ENCODE measurements around the gene DOCK6. TPM values are rescaled to one million over a fixed set of nuclear protein-coding genes. Genes with fewer than 3 reads are reported as not detected.

DOCK6 gene
- total and polyA plus RNA-seq, 2 donors: 3.9 to 20.8 TPM

DNA sequence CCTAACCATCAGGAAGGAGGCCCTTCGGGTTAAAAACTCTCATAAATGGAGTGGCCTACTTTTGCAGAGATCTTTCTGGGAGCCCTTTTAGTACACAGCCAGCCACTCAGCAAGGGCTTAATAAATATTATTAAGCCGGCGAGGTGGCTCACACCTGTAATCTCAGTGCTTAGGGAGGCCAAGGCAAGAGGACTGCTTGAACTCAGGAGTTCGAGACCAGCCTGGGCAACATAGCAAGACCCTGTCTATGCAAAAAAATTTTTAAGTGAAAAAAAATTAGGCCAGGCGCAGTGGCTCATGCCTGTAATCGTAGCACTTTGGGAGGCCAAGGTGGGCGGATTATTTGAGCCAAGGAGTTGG, 64.2 kb downstream of the DOCK6 start:
- H3K4me3 ChIP-seq (ENCODE audit: low read length in 2 of 2): peak overlapping the region; percentile 43 to 79
- H3K27ac ChIP-seq (ENCODE audit: low read depth in 1 of 2, low read length in 1 of 2): no peak overlapping the region
- peaks cover 0 to 6% of the 10 kb centered on the region in 2 donors for H3K9me3 ChIP-seq (ENCODE audit: control insufficient read depth in 2 of 2, insufficient read depth in 1 of 2, low read length in 1 of 2)
- peaks cover 10 to 27% of the 10 kb centered on the region in 2 donors for H3K4me1 ChIP-seq (ENCODE audit: control insufficient read depth in 2 of 2, insufficient read depth in 2 of 2, low read length in 2 of 2)
- peaks cover 4 to 30% of the 10 kb centered on the region in 2 donors for H3K27me3 ChIP-seq (ENCODE audit: control insufficient read depth in 2 of 2, insufficient read depth in 1 of 2, low read length in 1 of 2)
- WGBS: 79% methylated on average over 7 of the region's 7 CpGs
- no peak for DNase-seq (ENCODE audit: low read depth in 6 of 9, low spot score in 9 of 9)
- H3K36me3 ChIP-seq (ENCODE audit: control insufficient read depth in 2 of 2, insufficient read depth in 2 of 2, low read length in 1 of 2): peaks cover 0 to 3% of the 10 kb centered on the region in 2 donors

DNA sequence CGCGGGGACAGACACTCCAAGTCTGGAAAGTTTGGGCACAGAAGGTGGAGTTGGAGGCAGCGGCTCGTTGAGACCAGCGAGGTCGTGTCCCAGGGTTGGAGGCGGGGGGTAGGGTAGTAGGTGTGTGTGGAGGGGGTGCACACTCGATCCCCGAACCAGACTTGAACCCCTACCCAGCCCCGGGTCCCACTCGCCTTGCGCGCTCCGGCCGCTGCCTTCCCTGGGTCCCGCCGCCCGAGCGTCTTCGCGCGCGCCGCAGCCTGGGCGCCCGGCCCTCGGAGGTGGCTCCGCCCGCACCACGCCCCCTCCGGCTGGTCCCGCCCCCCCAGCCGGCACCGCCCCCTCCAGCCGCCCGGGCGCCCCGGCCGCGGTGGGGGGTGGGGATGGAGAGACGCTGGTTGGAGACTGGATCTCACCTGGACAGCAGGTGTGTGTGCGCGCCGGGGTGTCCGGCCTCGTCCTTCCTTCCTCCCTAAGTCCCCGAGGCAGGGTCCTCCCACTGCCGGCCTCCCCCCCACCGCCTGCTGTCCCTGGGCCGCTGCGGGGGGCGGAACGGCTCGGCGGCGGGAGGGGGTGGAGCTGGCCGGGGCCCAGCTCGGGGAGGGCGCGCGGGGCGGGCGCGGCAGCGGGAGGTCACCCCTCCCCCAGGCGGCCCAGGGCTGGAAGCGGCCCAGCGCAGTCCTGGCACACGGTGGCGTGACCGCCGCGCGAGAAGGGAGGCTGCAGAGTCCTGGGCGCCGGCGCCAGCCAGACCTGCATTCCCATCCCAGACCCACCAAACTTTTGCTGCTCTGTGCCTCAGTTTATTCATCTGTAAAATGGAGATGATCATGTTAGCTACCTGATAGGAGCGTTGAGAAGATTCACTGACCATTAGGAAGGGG, 64.8 kb downstream of the DOCK6 start, which contains the start of gene KANK2:
TSS of gene KANK2 (minus strand) at position 255 of the 884 bp plus-strand sequence. CDS start 3,034 bp downstream, outside the sequence.
- peaks cover 0 to 8% of the 10 kb centered on the region in 2 donors for H3K36me3 ChIP-seq (ENCODE audit: control insufficient read depth in 2 of 2, insufficient read depth in 2 of 2, low read length in 1 of 2)

DNA sequence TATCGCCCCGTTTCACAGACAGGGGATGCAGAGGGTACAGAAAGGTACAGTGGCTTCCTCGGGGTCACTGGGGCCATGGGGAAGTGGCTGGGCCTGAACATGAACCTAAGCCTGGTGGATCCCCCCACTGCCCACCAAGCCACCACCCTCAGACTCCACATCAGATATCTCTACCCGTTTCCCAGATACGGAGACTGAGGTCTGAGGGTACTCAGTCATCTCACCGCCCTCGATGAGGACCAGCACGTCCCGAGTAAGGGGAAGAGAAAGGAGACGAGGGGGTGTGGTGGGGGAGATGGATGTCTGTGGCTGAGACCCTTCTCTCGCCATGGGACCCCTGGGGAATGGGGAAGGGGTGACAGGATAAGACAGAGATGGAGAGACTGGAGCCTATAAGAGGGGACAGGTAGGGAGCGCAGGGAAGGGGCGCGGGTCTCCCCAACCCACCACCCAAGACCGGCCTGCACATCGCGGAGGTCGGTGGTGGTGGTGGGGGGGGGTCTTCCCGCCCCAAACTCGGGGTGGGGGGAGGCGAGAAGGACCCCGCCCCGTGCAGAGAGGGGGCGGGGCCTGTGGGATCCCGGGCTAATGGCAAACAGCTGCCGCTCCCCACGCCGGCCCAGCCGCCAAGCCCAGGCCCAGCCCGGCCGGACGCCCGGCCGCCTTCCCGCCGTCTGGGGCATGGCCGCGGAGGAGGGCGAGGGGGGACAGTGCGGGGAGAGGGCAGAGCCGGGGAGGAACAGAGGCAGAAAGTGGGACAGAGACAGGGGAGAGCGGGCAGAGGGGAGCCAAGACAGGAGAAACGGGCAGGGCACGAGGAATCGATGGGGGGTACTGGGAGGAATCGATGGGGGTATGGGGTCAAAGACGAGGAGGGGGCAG, 65.7 kb downstream of the DOCK6 start:
- WGBS: 18% methylated on average over 47 of the region's 47 CpGs
- Histone ChIP-seq H3K27me3 (ENCODE audit: control insufficient read depth in 2 of 2, insufficient read depth in 1 of 2, low read length in 1 of 2) (peaks cover 4 to 30% of the 10 kb centered on the region in 2 donors), H3K4me1 (ENCODE audit: control insufficient read depth in 2 of 2, insufficient read depth in 2 of 2, low read length in 2 of 2) (peaks cover 10 to 24% of the 10 kb centered on the region in 2 donors), H3K27ac (ENCODE audit: low read depth in 1 of 2, low read length in 1 of 2) (no peak overlapping the region), H3K36me3 (ENCODE audit: control insufficient read depth in 2 of 2, insufficient read depth in 2 of 2, low read length in 1 of 2) (peaks cover 0 to 8% of the 10 kb centered on the region in 2 donors), H3K9me3 (ENCODE audit: control insufficient read depth in 2 of 2, insufficient read depth in 1 of 2, low read length in 1 of 2) (peaks cover 0 to 6% of the 10 kb centered on the region in 2 donors), H3K4me3 (ENCODE audit: low read length in 2 of 2) (peak overlapping the region; percentile 47 to 79)
- no peak for DNase-seq (ENCODE audit: low read depth in 6 of 9, low spot score in 9 of 9)

More for the DNA sequence above, 64.8 kb downstream of the DOCK6 start, which contains the start of gene KANK2:
- Histone ChIP-seq H3K4me1 (ENCODE audit: control insufficient read depth in 2 of 2, insufficient read depth in 2 of 2, low read length in 2 of 2) (peaks cover 10 to 24% of the 10 kb centered on the region in 2 donors), H3K4me3 (ENCODE audit: low read length in 2 of 2) (peak within 1 kb of the TSS; percentile 47 to 79), H3K9me3 (ENCODE audit: control insufficient read depth in 2 of 2, insufficient read depth in 1 of 2, low read length in 1 of 2) (peaks cover 0 to 6% of the 10 kb centered on the region in 2 donors), H3K27ac (ENCODE audit: low read depth in 1 of 2, low read length in 1 of 2) (no peak within 1 kb of the TSS), H3K27me3 (ENCODE audit: control insufficient read depth in 2 of 2, insufficient read depth in 1 of 2, low read length in 1 of 2) (peaks cover 4 to 30% of the 10 kb centered on the region in 2 donors)
- WGBS: 3% methylated on average over 78 of the region's 78 CpGs
- DNase-seq (ENCODE audit: low read depth in 6 of 9, low spot score in 9 of 9): peak in 7 of 9 donors; percentile 59 to 83 (median 65)

DNA sequence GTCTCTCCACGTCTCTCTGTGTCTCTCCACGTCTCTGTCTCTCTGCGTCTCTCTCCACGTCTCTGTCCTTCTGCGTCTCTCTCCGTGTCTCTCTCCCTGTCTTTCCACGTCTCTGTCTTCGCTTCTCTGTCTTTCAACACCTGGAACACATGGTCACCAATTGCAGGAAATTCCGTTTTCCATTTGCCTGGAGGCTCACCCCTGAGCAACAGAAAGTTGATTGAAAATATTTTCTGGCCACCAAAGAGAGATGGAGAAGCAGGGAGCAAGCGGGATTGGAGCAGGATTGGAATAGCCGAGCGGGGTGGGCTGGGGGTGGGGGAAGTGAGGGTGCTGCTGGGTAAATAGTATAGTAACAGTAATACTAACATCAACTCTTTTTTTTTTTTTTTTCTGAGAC, 66.6 kb downstream of the DOCK6 start:
- H3K36me3 ChIP-seq (ENCODE audit: control insufficient read depth in 2 of 2, insufficient read depth in 2 of 2, low read length in 1 of 2): peaks cover 0 to 8% of the 10 kb centered on the region in 2 donors
- WGBS: 85% methylated on average over 12 of the region's 12 CpGs
- H3K27me3 ChIP-seq (ENCODE audit: control insufficient read depth in 2 of 2, insufficient read depth in 1 of 2, low read length in 1 of 2): peaks cover 4 to 30% of the 10 kb centered on the region in 2 donors
- peaks cover 10 to 24% of the 10 kb centered on the region in 2 donors for H3K4me1 ChIP-seq (ENCODE audit: control insufficient read depth in 2 of 2, insufficient read depth in 2 of 2, low read length in 2 of 2)
- H3K4me3 ChIP-seq (ENCODE audit: low read length in 2 of 2): no peak overlapping the region
- no peak overlapping the region for H3K27ac ChIP-seq (ENCODE audit: low read depth in 1 of 2, low read length in 1 of 2)
- DNase-seq (ENCODE audit: low read depth in 6 of 9, low spot score in 9 of 9): no peak
- peaks cover 0 to 10% of the 10 kb centered on the region in 2 donors for H3K9me3 ChIP-seq (ENCODE audit: control insufficient read depth in 2 of 2, insufficient read depth in 1 of 2, low read length in 1 of 2)

DNA sequence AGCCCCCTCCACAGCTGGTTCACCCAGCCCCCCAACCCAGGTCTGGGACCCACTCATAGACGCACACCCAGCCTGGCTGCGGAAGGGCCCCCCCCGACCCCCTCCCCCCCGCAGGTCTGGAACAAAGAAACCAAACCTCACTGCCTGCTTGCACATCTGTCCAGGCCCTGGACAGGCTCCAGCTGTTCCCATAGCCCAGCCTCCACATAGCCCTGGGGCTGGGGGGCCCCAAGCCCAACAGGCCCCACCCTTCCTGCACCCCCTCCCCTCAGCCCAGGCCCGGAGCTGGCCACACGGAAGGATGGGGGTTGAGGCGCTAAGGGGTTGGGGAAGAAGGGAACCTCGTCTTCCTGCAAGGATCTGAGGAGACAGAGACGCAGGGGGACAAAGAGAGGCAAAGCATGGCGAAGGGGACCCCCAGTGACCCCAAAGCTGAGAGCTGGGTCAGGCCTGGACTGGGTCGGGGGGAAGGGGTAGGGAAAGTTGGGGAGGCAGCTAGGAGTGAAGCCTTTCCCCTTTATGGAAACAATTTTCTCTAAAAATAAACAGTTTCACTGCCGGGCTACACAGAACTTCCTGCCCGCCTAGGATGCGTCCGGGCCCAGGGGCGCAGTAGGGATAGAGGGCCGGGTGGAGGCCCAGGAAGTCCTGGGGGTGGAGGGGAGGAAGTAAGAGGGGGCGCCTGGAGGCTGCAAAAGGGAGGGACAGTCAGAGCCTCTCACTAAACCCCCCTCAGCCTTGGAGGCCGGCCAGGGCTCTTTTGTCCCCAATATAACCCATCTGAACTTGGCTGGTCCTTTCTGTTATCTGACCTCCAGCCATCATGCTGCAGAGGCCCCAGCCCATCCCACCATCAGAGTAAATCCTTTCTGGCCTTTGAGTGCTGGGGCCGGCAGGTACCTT, 67.4 kb downstream of the DOCK6 start:
- 26% methylated on average over 20 of the region's 20 CpGs for WGBS
- H3K36me3 ChIP-seq (ENCODE audit: control insufficient read depth in 2 of 2, insufficient read depth in 2 of 2, low read length in 1 of 2): peaks cover 0 to 8% of the 10 kb centered on the region in 2 donors
- peaks cover 10 to 24% of the 10 kb centered on the region in 2 donors for H3K4me1 ChIP-seq (ENCODE audit: control insufficient read depth in 2 of 2, insufficient read depth in 2 of 2, low read length in 2 of 2)
- no peak overlapping the region for H3K4me3 ChIP-seq (ENCODE audit: low read length in 2 of 2)
- peaks cover 4 to 30% of the 10 kb centered on the region in 2 donors for H3K27me3 ChIP-seq (ENCODE audit: control insufficient read depth in 2 of 2, insufficient read depth in 1 of 2, low read length in 1 of 2)
- H3K9me3 ChIP-seq (ENCODE audit: control insufficient read depth in 2 of 2, insufficient read depth in 1 of 2, low read length in 1 of 2): peaks cover 0 to 10% of the 10 kb centered on the region in 2 donors
- DNase-seq (ENCODE audit: low read depth in 6 of 9, low spot score in 9 of 9): peak in 1 of 9 donors; percentile 25
- peak overlapping the region in 1 of 2 donors; percentile 46 for H3K27ac ChIP-seq (ENCODE audit: low read depth in 1 of 2, low read length in 1 of 2)

DNA sequence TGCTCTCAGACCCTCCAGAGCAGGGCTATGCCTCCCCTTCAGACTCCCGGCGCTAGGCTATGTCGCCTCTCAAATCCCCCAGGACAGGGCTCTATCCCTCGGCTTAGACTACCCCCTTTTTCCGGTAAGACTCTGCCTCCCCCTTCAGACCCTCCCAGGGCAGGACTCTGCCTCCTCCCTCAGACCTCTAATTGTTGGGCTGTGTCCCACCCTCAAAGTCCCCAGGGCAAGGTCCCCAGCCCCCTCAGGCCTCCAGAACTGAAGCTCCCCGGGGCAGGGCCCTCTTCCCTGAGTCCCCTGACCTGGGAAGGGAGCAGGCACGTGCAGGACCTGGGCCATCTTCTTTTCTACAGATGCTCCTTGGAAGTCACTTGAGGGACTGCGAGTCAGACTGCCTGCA, 68.2 kb downstream of the DOCK6 start:
- 92% methylated on average over 8 of the region's 8 CpGs for WGBS
- no peak overlapping the region for H3K4me3 ChIP-seq (ENCODE audit: low read length in 2 of 2)
- H3K9me3 ChIP-seq (ENCODE audit: control insufficient read depth in 2 of 2, insufficient read depth in 1 of 2, low read length in 1 of 2): peaks cover 0 to 10% of the 10 kb centered on the region in 2 donors
- no peak overlapping the region for H3K27ac ChIP-seq (ENCODE audit: low read depth in 1 of 2, low read length in 1 of 2)
- H3K4me1 ChIP-seq (ENCODE audit: control insufficient read depth in 2 of 2, insufficient read depth in 2 of 2, low read length in 2 of 2): peaks cover 10 to 24% of the 10 kb centered on the region in 2 donors
- DNase-seq (ENCODE audit: low read depth in 6 of 9, low spot score in 9 of 9): no peak
- peaks cover 0 to 8% of the 10 kb centered on the region in 2 donors for H3K36me3 ChIP-seq (ENCODE audit: control insufficient read depth in 2 of 2, insufficient read depth in 2 of 2, low read length in 1 of 2)
- H3K27me3 ChIP-seq (ENCODE audit: control insufficient read depth in 2 of 2, insufficient read depth in 1 of 2, low read length in 1 of 2): peaks cover 4 to 27% of the 10 kb centered on the region in 2 donors

DNA sequence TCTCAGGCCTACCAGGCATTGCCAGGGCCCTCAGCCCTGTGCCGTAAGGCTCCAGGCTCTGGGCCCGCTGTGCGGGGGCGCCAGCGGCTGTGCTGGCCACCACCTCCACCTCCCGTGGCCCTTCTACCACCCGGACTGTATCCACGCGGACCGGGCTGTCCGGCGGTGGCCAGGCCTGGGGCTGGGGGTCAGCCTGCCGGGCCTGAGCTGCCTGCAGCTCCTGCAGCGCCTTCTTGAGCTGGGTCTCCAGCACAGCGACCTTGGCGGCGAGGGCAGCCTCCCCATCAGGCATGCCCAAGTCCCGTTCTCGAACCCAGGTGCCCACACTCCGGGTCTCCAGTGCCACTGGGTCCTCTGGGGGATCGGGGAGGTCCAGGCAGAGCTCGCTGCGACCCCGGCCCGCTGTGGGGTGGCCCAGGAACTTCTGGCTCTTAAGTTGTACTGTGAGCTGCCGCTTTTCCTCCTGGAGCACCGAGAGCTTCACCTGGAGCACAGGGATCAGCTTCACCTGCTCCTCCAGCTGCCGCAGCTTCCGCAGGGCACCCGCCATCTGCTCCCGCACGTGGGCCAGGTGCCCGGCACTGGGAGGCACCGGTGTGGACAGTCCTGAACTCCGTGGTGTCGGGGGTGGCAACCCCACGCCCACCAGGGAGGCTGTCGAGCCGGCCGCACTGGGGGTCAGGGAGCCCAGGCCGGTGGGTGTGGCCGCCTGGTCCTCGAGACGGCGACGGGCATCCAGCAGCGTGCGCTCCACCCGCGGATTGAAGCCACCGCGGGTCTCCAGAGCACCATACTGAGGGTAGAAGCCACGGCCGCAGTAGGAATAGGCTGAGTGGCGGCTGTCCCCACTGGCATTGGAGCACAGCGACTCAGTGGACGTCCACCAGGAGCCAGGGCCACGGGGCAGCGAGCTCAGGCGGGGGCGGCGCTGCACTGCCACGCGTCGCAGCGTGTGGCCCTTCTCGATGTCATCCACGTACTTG, 69.1 kb downstream of the DOCK6 start:
- Histone ChIP-seq H3K4me3 (ENCODE audit: low read length in 2 of 2) (no peak overlapping the region), H3K4me1 (ENCODE audit: control insufficient read depth in 2 of 2, insufficient read depth in 2 of 2, low read length in 2 of 2) (peaks cover 10 to 24% of the 10 kb centered on the region in 2 donors), H3K36me3 (ENCODE audit: control insufficient read depth in 2 of 2, insufficient read depth in 2 of 2, low read length in 1 of 2) (peaks cover 0 to 8% of the 10 kb centered on the region in 2 donors)

More for the DNA sequence above, 69.1 kb downstream of the DOCK6 start:
- no peak for DNase-seq (ENCODE audit: low read depth in 6 of 9, low spot score in 9 of 9)
- 96% methylated on average over 68 of the region's 68 CpGs for WGBS
- Histone ChIP-seq H3K27me3 (ENCODE audit: control insufficient read depth in 2 of 2, insufficient read depth in 1 of 2, low read length in 1 of 2) (peaks cover 4 to 27% of the 10 kb centered on the region in 2 donors), H3K9me3 (ENCODE audit: control insufficient read depth in 2 of 2, insufficient read depth in 1 of 2, low read length in 1 of 2) (peaks cover 0 to 10% of the 10 kb centered on the region in 2 donors), H3K27ac (ENCODE audit: low read depth in 1 of 2, low read length in 1 of 2) (peak overlapping the region in 1 of 2 donors; percentile 18)
